GM19099 (cell line): ENCODE data around the gene MYO1B.

Experiments used
- POLR2A ChIP-seq: IDR thresholded peaks from 3 replicates; pipeline ENCODE4 v1.6.1; 2011; ENCODE audit warnings: low read depth; ENCODE audit not compliant: insufficient read length; ENCODE audit errors: extremely low read depth

MYO1B gene

GRCh38 chr2:191245046-191245868 lies at the start of gene MYO1B:
MYO1B (plus strand) TSS chr2:191245404; CDS start chr2:191276896, 31,492 bp downstream.
- TF ChIP-seq POLR2A: no peak

GRCh38 chr2:191197096-191197495 lies 48.1 kb upstream of the MYO1B start:
- TF ChIP-seq POLR2A: no peak

- no peak for TF ChIP-seq POLR2A
Observed at GRCh38 chr2:191198271-191198670, 46.9 kb upstream of the MYO1B start.

- no peak for TF ChIP-seq POLR2A
Observed at GRCh38 chr2:191199929-191200512, 45.2 kb upstream of the MYO1B start.

- TF ChIP-seq POLR2A: no peak
Observed at GRCh38 chr2:191200910-191201309, 44.3 kb upstream of the MYO1B start.

DNA sequence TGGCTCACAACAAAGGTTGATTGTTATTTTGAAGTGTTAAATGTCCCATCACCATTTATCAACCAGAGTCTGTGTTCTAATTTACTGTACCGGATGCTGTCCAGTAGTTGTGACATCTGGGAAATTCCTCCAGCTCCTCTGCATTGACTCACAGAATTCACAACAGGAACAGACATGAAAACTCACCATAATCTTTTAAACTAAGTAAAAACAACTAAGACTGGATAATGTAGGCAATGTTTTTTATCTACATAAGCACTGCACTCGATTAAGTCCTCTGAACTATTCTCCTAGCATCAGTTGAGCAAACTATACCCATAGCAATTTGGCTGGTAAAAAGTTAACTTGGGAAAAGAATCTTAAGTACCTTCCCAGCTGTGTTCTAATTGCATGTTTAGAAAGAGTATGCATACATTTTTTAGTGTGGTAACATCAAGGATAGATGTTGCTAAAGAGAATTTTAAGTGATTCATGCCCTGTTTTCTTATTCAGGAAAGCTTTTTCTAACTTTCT lies 42.9 kb upstream of the MYO1B start:
- TF ChIP-seq POLR2A: no peak

DNA sequence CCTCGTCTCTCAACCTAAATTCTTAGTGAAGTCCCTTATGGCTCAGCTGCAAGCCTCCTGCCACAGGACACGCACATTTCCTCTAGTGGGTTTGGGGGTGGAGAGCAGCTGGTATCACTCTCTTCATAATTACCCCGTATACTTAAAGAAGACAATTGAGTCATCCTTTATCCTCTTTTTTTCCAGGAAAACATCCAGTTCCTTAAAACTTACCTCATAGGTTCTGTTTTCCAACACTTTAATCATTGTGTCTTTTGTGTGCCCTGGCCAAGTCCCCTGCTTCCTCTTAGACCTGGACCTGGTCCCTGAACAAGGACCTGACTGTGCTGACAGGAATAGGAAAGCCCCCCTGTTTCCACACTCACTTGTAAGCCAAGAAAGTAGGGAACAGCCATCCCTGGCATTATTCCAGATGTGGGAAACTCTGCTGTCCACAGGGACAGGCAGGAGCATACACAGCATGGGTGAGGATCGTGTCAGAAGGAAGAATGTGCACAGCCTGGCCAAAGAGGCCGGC lies 42.3 kb upstream of the MYO1B start:
- no peak for TF ChIP-seq POLR2A

DNA sequence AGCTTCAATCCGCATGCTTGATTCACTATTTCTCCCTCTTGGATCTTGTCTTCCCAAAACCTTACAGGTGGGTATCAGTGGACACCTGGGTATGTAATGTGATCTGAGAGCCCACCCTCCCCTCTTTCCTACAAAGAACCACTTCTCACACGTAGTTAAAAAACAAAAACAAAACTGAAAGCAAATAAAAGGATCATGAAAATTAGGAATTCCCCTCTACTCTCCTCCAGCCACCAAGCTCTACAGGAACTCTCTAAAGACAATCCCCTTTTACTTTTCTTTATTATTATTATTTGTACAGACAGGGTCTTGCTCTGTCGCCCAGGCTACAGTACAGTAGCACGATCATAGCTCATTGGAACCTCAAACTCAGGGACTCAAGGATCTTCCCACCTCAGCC lies 40.8 kb upstream of the MYO1B start:
- no peak for TF ChIP-seq POLR2A

DNA sequence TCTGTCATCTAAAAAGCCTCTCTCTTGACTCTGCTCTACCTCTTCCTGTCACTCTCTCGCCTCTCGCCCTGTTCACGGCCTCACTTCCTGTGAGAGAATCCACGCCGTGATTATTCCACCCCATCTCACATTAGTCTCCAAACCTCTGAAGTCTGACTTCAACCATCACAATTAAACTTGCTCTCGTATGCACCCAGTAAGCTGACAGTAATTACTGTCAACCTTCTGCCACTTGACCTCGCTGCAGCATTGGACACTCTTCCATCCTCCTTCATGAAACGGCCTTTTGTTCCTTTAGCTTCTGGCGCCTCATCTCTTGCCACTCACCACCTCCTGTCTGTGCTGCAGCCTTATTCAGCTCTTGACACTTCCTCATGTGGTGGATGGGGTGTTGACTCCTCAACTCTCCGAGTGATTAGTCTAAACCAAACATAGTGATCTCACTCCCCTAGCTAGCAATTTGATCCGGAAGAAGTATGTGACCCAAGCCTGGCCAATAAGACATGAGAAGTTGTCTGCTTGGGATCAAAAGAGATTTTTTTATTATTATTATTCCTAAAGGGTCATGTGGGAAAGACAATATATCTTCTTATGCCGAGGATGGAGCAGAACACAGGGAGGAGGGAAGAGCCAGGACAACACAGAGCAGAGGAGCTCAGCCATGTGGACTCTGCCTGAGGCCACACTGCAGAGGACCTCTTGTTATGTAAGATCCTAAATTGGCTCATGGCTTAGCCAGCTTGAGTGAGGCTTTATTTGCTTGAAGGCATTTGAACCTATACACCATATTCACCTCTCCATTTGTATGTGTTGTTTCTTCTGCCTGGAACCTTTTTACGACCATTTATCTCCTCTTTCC lies 38.4 kb upstream of the MYO1B start:
- TF ChIP-seq POLR2A: no peak

DNA sequence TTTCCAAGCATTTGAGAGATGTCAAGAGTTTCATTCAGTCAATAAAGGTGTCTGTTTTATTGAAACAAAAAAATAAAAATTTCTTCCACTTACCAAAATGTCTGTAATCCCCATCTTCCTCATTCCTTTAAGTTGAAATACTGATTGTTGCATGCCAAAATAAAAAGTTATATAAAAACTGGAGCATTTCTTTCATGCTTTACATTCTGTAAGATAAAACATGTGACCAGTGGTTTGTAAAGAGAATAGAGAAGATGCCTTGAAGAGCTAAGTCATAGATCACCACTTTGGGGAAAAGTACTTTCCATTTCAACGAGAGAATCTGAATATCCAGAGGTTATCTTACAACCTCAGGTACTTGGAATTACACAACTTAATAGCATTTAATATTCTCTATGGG lies 35.9 kb upstream of the MYO1B start:
- TF ChIP-seq POLR2A: no peak

- no peak for TF ChIP-seq POLR2A
Observed at GRCh38 chr2:191212119-191212518, 33.1 kb upstream of the MYO1B start.

DNA sequence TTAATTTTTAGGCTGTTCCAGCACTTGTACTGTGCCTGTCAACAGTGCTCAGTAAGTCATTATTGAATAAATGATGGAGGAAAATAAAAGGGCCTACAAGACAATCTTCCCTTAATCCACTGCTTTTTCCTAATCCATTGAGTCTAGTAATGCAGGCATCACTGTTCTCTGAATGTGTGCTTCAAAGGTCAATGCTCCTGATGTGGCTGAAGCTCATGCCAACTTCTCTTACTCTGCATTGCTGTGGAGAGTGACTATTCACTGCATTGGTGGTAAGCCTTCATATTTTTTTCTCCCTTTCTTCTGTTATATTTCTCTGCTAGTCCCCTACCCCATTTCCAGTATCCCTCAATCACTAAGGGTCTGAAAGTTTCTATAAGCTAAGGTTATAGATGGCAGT lies 31.9 kb upstream of the MYO1B start:
- no peak for TF ChIP-seq POLR2A

- TF ChIP-seq POLR2A: no peak
Observed at GRCh38 chr2:191215230-191215629, 30.0 kb upstream of the MYO1B start.

DNA sequence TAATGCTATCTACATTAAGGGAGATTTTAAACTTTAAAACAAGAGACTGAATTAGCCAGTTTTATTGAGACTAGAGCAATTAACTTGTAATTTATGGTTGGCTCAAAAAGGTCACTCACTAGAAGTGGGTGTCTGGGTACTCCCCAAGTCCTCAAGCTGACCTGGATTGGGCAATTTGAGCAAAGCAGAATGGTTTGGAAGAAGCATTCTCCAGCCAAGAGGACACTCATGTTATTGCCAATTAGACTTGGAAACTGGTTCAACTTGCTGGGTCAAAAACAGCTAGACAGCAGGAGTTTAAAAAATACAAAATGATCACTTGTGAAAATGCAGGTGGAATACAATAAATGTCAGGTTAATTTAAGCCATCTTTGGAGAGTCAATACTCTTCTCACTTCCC lies 29.5 kb upstream of the MYO1B start:
- TF ChIP-seq POLR2A: no peak

GRCh38 chr2:191217580-191217979 lies 27.6 kb upstream of the MYO1B start:
- no peak for TF ChIP-seq POLR2A

DNA sequence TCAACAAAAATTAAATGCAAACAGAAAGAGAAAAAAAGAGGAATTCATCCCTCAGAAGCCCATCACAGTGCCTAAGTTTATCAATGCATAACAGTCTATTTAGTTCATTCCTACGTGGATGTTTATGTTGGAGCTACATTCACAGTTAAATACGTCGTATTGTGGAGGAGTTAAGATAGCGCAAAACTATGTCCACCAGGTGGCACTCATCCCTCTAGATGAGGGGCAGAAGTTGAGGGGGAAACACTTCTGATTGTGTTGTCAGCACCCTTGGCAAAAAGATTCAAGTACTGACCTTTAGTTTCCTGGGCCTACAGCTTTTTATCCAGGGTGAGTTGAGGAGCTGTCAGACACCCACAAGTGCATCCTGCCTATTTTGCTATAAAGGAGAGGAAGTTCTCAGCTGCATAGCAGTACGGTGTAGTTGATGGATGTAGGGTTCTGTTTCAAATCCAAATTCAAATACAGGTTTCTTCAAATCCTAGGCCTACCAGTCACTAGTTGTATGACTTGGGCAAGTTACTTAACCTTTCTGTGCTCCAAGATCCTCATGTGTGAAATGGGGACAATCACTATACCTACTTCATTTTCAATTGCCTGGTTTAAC lies 26.8 kb upstream of the MYO1B start:
- no peak for TF ChIP-seq POLR2A

- no peak for TF ChIP-seq POLR2A
Observed at GRCh38 chr2:191220671-191221070, 24.5 kb upstream of the MYO1B start.
